ENCODE results near the gene C5orf47. TPM values are rescaled to one million over a fixed set of nuclear protein-coding genes. Genes with fewer than 3 reads are reported as not detected.

The C5orf47 gene
- total and polyA plus RNA-seq, 4 donors, result 0.06 to 0.10 (median 0.09) TPM; not detected in 1

- H3K4me3 ChIP-seq, result no peak overlapping the region
- H3K9ac ChIP-seq (ENCODE audit: insufficient read depth in 1 of 2, low read length in 2 of 2), result peak overlapping the region in 1 of 2 donors; percentile 80
- TF ChIP-seq, protein P1, sequence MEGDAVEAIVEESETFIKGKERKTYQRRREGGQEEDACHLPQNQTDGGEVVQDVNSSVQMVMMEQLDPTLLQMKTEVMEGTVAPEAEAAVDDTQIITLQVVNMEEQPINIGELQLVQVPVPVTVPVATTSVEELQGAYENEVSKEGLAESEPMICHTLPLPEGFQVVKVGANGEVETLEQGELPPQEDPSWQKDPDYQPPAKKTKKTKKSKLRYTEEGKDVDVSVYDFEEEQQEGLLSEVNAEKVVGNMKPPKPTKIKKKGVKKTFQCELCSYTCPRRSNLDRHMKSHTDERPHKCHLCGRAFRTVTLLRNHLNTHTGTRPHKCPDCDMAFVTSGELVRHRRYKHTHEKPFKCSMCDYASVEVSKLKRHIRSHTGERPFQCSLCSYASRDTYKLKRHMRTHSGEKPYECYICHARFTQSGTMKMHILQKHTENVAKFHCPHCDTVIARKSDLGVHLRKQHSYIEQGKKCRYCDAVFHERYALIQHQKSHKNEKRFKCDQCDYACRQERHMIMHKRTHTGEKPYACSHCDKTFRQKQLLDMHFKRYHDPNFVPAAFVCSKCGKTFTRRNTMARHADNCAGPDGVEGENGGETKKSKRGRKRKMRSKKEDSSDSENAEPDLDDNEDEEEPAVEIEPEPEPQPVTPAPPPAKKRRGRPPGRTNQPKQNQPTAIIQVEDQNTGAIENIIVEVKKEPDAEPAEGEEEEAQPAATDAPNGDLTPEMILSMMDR (IDR thresholded peaks at IDR 0.05; ENCODE audit: control extremely low read depth, extremely low read depth), result no peak
- H3K4me1 ChIP-seq (ENCODE audit: control insufficient read depth in 5 of 5, insufficient read depth in 5 of 5, low read length in 5 of 5), result peaks cover 0 to 7% (median 0%) of the 10 kb centered on the region in 5 donors
- no peaks in the 10 kb centered on the region for H3K36me3 ChIP-seq (ENCODE audit: control insufficient read depth in 4 of 4, insufficient read depth in 4 of 4, low read length in 4 of 4)
- no peaks in the 10 kb centered on the region for H3K9me3 ChIP-seq (ENCODE audit: control insufficient read depth in 4 of 4, insufficient read depth in 3 of 4, low read length in 3 of 4)
- ATAC-seq (ENCODE audit: insufficient read depth, low FRiP score), result no peak
- H3K27ac ChIP-seq (ENCODE audit: low read depth in 1 of 2, low read length in 1 of 2), result no peak overlapping the region
- 64 to 71% methylated on average over 6 of the region's 6 CpGs for WGBS, 2 donors
- DNase-seq, result no peak
- H3K27me3 ChIP-seq (ENCODE audit: control insufficient read depth in 3 of 3, insufficient read depth in 3 of 3, low read length in 2 of 3), result no peaks in the 10 kb centered on the region
These were observed 16.4 kb upstream of the C5orf47 start for GRCh38 chr5:173972607-173972924.

- ATAC-seq (ENCODE audit: insufficient read depth, low FRiP score), result peak; percentile 91
- Histone ChIP-seq H3K27ac (ENCODE audit: low read depth in 1 of 2, low read length in 1 of 2) (peak overlapping the region; percentile 3 to 39), H3K9me3 (ENCODE audit: control insufficient read depth in 4 of 4, insufficient read depth in 3 of 4, low read length in 3 of 4) (no peaks in the 10 kb centered on the region), H3K36me3 (ENCODE audit: control insufficient read depth in 4 of 4, insufficient read depth in 4 of 4, low read length in 4 of 4) (no peaks in the 10 kb centered on the region), H3K4me3 (peak overlapping the region; percentile 20), H3K9ac (ENCODE audit: insufficient read depth in 1 of 2, low read length in 2 of 2) (peak overlapping the region; percentile 34 to 80), H3K4me1 (ENCODE audit: control insufficient read depth in 5 of 5, insufficient read depth in 5 of 5, low read length in 5 of 5) (peaks cover 0 to 7% (median 0%) of the 10 kb centered on the region in 5 donors), H3K27me3 (ENCODE audit: control insufficient read depth in 3 of 3, insufficient read depth in 3 of 3, low read length in 2 of 3) (no peaks in the 10 kb centered on the region)
- TF ChIP-seq, protein P1 (IDR thresholded peaks at IDR 0.05; ENCODE audit: control extremely low read depth, extremely low read depth), result peak; percentile 87
- DNase-seq, result peak; percentile 89 to 94 (median 92)
- WGBS, 2 donors, result 3 to 5% methylated on average over 30 of the region's 30 CpGs
These were observed 15.9 kb upstream of the C5orf47 start for GRCh38 chr5:173972925-173973615.

DNA sequence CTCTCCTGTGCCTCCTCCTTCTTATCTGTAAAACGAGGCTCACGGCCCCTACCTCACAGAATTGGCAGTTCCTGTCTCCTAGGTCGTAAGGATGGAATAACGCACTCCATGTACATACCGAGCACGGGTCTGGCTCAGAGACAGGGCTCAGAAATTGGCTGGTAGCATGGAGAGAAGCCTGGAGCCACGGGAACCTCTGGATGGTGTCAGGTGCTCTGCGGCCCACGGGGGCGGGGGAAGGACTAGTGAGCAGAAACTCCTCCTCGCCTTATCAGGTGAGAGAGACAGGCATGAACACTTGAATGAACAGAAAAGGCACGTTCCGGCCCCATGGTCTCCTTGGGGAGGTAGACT, 15.4 kb upstream of the C5orf47 start:
- Histone ChIP-seq H3K36me3 (ENCODE audit: control insufficient read depth in 4 of 4, insufficient read depth in 4 of 4, low read length in 4 of 4) (no peaks in the 10 kb centered on the region), H3K4me1 (ENCODE audit: control insufficient read depth in 5 of 5, insufficient read depth in 5 of 5, low read length in 5 of 5) (peaks cover 0 to 7% (median 0%) of the 10 kb centered on the region in 5 donors), H3K27ac (ENCODE audit: low read depth in 1 of 2, low read length in 1 of 2) (peak overlapping the region in 1 of 2 donors; percentile 3), H3K27me3 (ENCODE audit: control insufficient read depth in 3 of 3, insufficient read depth in 3 of 3, low read length in 2 of 3) (no peaks in the 10 kb centered on the region), H3K9me3 (ENCODE audit: control insufficient read depth in 4 of 4, insufficient read depth in 3 of 4, low read length in 3 of 4) (no peaks in the 10 kb centered on the region), H3K9ac (ENCODE audit: insufficient read depth in 1 of 2, low read length in 2 of 2) (peak overlapping the region; percentile 34 to 80), H3K4me3 (no peak overlapping the region)
- DNase-seq, result peak in 1 of 3 donors; percentile 39
- ATAC-seq (ENCODE audit: insufficient read depth, low FRiP score), result peak; percentile 20
- 17 to 20% methylated on average over 13 of the region's 13 CpGs for WGBS, 2 donors
- TF ChIP-seq, protein P1 (IDR thresholded peaks at IDR 0.05; ENCODE audit: control extremely low read depth, extremely low read depth), result no peak
